ENCODE results near the gene LRP3.

DNA sequence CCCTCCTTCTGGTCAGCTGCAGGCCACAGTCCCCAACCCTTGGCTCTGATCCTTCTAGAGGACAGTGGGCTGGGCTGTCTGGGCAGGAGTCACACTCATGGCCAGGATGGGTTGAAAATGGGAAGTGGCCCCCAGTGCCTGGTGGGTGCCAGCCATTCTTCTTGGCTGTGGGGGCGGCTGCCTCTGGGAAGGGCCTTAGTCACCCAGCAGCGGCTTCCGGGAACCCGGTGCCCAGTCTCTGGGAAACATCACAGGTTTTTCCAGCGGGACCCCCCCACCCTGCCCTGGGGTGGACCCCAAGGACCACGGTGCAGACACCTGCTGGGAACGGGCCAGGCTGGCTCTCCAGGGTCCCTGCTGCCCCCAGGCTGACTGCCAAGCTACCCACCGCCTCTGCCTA lies 58.8 kb downstream of the LRP3 start:
- TF ChIP-seq FOXA1 (IDR thresholded peaks at IDR 0.05) (no peak), PKNOX1 (IDR thresholded peaks at IDR 0.05) (no peak), HDGF (IDR thresholded peaks at IDR 0.05; ENCODE audit: borderline replicate concordance) (no peak)

Measured in HEK293T (cell line).